OCI-LY7 (cell line): ENCODE measurements around the gene MAP1LC3B.

Experiments used
- CTCF ChIP-seq: fragments of 200-600 bp; sonication (generic); conservative IDR thresholded peaks from 2 replicates; pipeline ENCODE4 v1.5.1; 2014; ENCODE audit warnings: mild to moderate bottlenecking, antibody characterized with exemption, low read length, moderate library complexity, mixed read lengths
- EZH2phosphoT487 ChIP-seq: fragments of 200-600 bp; sonication (generic); IDR thresholded peaks from 2 replicates; pipeline ENCODE4 v1.6.1; 2018; ENCODE audit warnings: low read depth, borderline replicate concordance, mild to moderate bottlenecking, mixed run types, antibody characterized with exemption, low read length, moderate library complexity, mixed read lengths

DNA sequence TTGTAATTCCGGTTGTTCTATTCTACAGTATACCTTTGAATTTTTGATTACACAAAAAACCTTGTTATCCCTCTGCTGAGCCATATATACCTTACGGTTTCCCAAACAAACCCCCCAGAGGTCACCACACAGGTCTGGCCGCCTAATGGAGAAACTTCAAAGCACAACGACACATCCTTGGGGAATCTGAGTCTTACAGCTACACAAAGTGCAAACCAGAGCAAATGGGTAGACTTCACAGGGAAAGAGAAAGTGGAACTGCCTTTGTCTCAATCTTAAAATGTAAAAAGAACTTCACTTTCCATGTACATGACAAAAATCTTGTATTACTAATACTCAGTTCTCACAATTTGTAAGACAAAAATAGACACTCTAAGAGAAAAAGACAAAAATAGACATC, 11.3 kb upstream of the MAP1LC3B start:
- no peak for TF ChIP-seq CTCF
- no peak for TF ChIP-seq EZH2phosphoT487
